GM21825 (cell line): ENCODE results near the gene EREG.
"Not testable (repeated sequence)": the region's sequence is repeated elsewhere in the genome, so short reads cannot be mapped to it uniquely, and the experiment has no call there.

Experiments used
- ATAC-seq: cut with Tn5 transposase; IDR thresholded peaks from one replicate; pipeline ENCODE4 v1.9.1; 2021; ENCODE audit warnings: mild to moderate bottlenecking, moderate library complexity; ENCODE audit not compliant: unreplicated experiment

Gene EREG

DNA sequence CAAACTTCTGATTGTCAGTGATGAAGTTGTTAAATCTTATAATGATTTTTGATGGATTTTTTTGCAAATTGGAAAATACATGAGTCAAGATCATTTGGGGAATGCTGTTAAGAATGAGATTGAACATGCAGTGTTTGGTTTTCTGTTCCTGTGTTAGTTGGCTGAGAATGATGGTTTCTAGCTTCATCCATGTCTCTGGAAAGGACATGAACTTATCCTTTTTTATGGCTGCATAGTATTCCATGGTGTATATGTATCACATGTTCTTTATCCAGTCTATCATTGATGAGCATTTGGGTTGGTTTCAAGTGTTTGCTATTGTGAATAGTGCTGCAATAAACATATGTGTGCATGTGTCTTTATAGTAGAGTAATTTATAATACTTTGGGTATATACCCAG is 24.5 kb upstream of the EREG start:
- ATAC-seq = not testable (repeated sequence)

GRCh38 chr4:74344031-74344430 is 20.9 kb upstream of the EREG start:
- no peak for ATAC-seq

GRCh38 chr4:74353858-74354257 is 11.1 kb upstream of the EREG start:
- no peak for ATAC-seq

DNA sequence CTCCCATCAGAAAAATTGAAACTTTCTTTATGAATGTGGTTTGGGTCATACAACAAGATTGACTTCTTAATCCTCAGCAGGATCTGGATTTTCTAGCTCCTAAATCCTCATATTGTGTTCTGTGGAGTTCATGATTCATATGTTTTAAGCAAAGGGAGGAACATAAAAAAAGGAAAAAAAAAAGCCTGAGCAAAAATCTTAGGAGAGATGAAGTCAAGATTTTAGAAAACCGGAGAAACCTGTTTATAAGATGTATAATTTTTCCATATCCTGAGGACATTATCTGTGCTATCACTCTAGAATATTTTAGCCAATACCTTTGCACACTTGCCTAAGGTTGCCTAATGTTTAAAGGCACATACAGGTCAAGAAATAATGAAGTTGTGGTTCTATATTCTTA is 7.0 kb upstream of the EREG start:
- ATAC-seq = no peak

- ATAC-seq = no peak
Measured at GRCh38 chr4:74361671-74362070, 3.3 kb upstream of the EREG start.

- no peak for ATAC-seq
Measured at GRCh38 chr4:74362347-74362746, 2.6 kb upstream of the EREG start.

DNA sequence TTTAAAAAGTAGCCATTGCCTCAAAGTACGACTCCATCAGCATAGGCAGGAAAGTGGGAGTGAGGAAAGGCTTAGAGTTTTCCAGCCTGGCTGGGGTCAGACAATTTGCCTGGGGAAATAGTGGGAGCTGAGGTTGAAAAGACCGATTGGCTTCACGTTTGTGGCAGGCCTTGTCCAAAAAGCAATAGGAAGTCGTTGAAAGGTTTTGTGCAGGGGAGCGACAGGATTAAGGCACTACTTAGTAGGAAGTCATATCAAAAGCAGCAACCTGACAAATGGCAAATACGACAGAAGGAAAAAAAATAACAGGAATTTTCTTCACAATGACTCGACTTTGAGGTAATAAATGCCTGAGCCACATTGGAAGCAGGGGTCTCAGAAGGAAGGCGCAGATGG is 691 bp upstream of the EREG start:
- no peak for ATAC-seq

DNA sequence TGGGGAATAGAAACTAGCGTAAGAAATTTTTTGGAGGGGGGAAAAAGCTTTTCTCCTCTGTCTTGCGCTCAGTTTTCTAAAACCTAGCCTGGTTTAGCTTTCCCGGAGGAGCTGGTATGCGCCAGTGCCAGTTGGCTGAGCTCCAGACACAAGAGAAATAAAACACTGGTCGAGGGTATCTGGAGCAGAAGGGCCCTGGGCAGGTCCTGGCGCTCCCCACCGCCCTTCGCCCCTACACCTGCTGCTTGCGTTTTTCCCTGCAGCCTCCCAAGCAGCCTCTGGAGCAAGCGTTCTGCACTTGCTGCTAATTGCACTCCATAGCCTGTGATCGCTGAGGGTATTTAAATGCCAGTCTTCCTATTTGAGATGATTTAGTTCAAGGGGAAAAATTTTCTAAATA is 816 bp downstream of the EREG start:
- ATAC-seq = no peak

DNA sequence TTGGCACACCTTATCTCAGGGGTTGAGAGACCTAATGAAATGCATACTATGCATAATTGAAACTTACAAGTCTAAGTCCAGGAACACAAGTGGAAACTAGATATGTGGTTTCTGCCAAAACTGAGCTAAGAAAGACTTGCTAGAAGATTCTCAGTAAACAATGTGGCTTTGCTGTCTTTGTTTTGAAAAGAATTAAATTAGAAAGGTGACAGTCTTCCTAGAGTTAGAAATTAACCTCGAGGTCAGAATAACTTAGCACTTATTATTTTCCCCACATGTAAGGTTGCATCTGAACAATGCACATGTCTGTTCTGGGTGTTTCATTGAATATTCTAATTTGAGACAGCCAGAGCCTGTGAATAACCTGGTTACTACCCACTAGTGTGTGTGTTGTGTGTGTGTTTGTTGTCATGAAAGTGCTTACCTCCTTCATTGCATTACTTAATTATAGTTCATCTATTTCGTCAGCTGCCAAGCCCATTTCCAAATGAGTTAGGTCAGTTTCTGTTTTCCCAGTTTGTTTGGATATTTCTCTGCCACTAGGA is 1.5 kb downstream of the EREG start:
- ATAC-seq = peak; percentile 54

DNA sequence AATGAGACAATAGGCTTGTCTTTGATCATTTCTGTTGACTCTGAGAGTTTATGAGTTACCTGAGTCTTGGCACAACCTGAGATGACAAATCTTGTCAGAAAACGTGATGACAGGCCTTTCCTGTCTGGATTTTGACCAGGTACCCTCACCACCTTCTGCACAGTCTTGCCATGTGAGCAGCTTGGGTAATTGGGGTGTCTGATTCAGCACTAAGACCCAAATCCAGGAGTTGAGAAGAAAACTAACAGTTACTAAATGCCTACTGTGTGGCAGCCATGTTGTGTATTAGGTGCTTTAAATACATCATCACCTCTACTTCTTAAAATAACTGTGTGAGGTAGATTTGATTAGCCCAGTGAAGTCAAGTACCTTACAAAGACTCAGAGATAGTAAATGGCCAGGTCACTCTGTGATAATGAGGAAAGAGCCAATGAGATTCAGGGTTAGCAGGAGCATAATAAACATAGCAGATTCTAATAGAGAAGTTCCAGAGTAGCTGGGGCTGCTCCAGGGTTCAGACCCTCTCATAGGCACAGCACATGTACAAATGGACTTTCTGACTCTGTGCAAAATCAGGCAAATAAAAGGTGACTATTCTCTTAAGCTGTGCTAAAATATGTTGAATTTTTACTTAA is 2.8 kb downstream of the EREG start:
- ATAC-seq = no peak

DNA sequence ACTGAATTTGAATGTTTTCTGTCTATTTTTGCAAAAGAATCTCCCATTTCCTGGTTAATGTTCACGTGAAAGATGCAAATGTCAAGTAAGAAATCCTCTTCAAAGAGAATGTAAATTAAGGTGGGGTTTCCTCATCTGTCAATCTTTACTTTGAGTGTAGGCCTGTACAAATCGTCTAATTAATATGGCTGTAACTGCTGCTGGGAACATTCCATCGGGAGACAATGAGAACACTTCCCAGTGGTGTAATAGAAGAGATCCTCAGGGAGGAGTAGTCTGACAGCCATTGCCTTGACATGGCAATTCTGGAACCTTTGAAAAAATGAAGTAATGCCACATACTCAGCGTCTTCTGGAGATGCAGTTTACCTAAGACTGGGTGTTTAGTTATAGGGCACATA is 3.7 kb downstream of the EREG start:
- ATAC-seq = no peak

DNA sequence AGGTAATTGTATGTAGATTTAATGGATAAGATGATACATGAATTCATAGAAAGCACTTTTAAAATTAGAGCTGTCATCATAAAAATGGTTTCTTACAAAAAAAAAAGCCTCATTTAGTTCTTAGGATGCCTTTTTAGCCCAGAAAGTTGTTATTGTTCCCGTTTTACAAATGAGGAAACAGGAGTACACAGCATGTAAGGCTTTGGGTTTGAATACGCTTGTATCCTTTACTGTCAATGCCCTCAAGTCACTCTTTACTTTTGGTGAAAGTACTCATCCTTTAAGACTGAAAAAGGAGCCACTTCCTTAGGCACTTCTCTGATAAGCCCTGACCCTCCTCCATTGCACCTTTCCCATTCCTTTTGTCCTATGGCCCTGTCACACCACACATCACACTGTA is 4.9 kb downstream of the EREG start:
- ATAC-seq = no peak

DNA sequence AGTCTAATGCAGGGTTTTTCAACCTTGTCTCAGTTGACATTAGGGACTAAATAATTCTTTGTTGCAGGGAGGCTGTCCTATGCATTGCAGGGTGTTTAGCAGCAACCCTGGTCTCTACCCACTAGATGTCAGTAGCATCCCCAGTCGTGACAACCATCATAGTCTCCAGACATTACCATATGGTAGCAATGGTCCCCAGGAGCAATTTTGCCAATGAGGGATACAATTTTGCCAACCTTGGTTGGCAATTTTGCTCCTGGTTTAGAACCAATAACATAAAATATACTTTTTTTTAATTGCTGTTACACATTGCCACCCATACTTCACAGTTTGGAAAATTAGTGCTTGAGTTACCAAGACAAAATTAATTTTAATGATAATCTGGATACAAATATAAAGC is 6.0 kb downstream of the EREG start:
- ATAC-seq = peak; percentile 66

GRCh38 chr4:74374128-74374527 is 9.2 kb downstream of the EREG start:
- ATAC-seq = no peak

DNA sequence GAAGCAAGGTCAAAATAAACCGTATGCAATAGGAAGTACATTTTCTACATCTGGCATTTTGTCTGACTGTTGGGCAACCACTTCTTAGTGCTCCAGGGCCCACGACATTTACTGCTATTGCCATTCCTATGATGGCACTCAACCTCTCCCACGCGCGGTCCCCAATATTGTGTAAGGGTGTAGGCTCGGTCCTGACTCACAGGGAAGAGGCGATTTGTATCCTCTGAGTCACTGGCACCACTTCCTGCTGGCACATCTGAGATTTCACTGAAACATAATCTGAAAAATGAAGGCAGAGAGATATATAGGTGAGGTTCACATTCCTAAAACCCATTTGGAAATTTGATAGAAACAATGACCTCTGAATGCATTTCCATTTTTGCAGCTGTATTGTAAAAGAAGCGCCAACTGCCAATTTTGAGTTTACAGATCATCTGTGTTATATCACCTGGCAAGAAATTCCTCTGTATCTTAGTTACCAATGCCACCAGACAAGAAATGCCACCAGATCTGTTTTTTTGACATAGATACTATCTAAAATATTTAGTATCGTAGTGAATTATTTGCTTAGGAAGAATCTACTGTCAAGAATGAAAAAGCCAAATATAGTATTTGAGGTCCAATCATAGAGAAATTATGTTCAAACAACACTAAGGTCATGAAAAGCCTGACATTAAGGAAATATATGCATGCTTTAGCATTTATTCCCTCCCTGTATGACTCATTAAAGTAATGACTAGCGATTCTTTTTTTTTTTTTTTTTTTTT is 9.8 kb downstream of the EREG start:
- no peak for ATAC-seq

DNA sequence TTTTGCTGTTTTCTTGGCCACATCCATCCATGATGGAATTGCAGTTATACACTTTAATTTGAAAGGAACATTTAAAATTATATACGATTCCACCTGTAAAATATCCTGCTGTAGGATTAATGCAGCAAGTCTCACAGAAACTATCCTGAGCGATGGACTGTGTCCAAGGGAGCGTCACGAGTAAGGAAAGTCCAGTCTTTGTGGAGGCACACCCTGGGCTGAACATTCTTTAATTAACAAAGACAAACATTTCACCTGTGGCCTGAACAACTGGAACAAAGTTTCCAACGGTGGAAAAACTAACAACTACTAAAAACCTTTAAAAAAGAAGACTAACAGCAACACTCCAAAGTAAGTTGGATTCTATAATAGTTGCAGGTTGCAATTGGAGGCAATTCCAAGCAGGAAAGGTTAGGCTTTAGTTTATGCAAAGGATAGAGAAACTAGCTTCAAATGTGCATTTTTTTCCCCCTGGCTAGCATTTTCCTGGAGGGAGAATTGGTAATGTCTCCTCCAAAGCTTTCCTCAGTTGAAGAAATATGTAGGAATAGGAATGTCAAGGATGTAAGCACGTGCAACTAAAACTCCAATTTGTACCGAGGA is 11.0 kb downstream of the EREG start:
- no peak for ATAC-seq

DNA sequence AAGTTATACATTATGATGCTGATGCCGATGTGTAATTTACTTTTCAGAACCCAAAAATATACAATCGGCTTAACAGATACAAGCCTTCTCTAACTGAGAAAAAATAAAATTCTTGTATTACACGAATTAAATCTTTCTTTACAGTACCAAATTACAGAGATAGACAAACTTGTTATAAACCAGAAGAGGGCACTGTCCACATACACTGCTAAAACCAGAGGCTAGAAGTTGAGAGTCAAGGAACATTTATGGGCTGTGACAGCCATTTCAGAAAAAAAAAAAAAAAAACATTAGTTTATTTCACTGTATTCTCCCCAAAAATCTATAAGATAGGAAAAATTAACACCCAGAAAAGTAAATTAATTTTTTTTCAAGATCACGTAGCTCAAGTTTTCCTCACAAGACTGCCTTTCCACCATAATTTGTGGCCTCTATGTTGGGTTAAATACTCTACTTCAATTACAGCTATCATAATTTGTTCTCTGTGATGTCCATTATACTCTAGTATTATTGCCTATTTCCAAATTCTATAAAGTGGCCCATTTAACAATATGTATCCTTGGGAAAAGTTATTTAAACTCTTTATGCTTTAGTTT is 12.0 kb downstream of the EREG start:
- ATAC-seq = no peak

- ATAC-seq = no peak
Measured at GRCh38 chr4:74377714-74378113, 12.8 kb downstream of the EREG start.

- ATAC-seq = no peak
Measured at GRCh38 chr4:74378573-74378972, 13.6 kb downstream of the EREG start.

DNA sequence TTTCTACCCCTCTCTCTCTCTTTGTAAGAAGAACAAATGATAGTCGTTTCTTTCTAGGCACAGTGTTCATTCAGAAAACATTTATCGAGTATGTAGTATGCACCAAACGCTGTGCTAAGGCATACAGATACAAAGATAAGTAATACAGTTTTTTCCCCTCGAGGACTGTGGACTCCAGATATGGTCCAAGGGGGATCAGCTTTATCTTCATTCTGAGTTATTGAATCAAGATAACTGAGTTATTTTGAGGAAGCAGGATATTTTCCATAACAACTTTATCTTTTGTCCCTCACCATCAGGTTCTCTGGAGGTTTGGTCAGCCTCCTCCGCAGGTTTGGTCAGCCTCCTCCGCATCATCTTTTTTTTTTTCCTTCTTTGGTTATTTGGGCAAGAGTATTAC is 15.0 kb downstream of the EREG start:
- no peak for ATAC-seq

DNA sequence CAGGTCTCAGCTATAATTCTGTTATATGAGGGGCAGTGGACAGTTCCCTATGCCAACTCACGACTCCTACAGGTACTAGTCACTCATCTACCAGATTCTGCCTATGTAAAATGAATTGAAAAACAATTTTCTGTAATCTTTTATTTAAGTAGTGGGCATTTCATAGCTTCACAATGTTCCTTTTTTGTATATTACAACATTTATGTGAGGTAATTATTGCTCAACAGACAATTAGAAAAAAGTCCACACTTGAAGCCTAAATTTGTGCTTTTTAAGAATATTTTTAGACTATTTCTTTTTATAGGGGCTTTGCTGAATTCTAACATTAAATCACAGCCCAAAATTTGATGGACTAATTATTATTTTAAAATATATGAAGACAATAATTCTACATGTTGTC is 20.4 kb downstream of the EREG start:
- no peak for ATAC-seq

DNA sequence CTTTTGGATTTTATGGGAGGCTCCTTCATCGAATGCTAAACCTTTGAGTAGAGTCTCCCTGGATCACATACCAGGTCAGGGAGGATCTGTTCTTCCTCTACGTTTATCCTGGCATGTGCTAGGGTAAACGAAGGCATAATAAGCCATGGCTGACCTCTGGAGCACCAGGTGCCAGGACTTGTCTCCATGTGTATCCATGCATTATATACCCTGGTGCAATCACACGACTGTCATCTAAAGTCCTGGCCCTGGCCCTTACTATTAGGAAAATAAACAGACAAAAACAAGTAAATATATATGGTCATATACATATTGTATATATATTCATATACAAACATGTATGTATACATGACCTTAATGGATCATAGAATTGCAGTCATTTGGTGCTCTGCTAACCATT is 21.2 kb downstream of the EREG start:
- no peak for ATAC-seq
